Epidermal melanocyte (primary cell): ENCODE data around the gene PLEKHH1.
"Not testable (repeated sequence)": the region's sequence is repeated elsewhere in the genome, so short reads cannot be mapped to it uniquely, and the experiment has no call there.

ENCODE experiments used
- DNase-seq: peaks from one replicate; pipeline ENCODE4 v3.0.0; 2011; ENCODE audit warnings: low spot score; ENCODE audit not compliant: insufficient read length

PLEKHH1 gene

GRCh38 chr14:67529947-67530935, 2.8 kb upstream of the PLEKHH1 start:
- DNase-seq = no peak

- no peak for DNase-seq
These were observed 488 bp upstream of the PLEKHH1 start for GRCh38 chr14:67532606-67532997.

DNA sequence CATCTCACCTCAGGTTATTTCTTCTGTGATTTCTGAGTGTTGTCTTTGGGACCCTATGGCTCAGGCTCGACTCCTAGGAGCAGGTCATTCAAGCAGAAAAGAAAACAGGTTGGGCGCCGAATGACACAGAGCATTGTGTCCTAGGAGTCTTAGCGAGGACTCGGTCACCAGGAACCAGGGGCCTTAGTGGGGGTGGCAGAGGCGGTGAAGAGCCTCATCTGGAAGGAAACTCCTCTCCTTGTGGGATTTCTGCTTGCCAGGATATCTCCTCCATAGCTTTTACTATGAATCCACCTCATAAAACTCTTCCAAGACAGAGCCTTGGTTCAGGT, 630 bp downstream of the PLEKHH1 start:
- no peak for DNase-seq

GRCh38 chr14:67536087-67536486, 3.0 kb downstream of the PLEKHH1 start:
- DNase-seq = no peak

DNA sequence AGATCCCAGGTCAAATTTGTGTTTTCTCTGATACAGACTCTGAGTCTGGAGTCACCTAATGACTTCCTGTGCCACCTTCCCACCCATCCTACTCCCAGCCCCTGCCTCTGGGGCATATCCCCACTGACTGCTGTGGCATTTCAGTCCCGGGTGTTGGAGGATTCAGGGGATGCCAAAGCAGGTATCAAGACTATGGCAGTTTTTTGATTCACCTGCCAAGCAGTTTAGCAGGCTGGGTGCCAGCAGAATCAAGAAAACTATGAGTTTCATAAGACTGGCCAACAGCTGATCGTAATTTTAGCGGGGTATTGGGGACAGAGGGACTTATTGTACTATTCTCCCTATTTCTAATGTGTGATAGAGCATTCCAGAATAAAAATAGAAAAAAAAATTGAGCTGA, 4.6 kb downstream of the PLEKHH1 start:
- no peak for DNase-seq

GRCh38 chr14:67538501-67538900, 5.4 kb downstream of the PLEKHH1 start:
- DNase-seq = no peak

DNA sequence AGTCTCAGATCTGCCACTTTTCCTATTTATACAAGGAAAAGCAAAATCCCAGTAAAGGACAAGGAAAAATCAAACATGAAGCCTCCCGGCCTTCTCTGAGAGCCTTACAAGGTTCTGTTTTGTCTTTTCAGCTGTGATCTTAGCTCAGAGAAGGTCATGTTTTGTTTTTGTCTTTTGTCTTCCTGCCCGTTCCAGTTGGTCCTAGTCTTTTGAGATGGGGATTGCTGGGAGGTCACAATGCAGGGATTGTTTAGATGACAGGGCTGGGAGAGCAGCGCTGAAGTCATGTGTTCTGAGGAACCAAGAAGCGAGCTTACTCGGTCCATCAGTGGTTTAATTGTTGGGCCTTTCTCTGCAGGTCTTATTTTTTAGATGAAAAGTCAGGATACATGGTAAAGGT, 6.0 kb downstream of the PLEKHH1 start:
- DNase-seq = peak; percentile 84

- DNase-seq = no peak
These were observed 8.6 kb downstream of the PLEKHH1 start for GRCh38 chr14:67541448-67542387.

- not testable (repeated sequence) for DNase-seq
These were observed 9.5 kb downstream of the PLEKHH1 start for GRCh38 chr14:67542620-67543019.

DNA sequence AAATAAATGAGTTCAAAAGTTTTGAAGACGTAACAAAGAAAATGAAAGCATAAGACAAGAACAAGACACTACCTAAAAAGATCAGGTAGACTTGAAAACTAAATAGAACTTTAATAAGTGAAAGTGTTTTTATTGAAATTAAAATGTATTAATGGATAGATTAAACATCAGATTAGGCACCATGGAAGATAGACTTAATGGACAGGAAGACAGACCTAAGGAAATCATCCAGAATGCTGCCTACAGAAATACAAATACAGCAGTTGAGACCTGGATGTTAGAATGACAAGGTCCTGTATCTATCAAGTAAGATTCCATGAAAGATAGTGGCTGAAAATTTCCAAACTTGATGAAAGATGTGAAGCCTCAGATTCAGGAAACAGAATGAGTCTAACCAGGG, 11.5 kb downstream of the PLEKHH1 start:
- DNase-seq = no peak

- no peak for DNase-seq
These were observed 14.2 kb downstream of the PLEKHH1 start for GRCh38 chr14:67547224-67547780.

DNA sequence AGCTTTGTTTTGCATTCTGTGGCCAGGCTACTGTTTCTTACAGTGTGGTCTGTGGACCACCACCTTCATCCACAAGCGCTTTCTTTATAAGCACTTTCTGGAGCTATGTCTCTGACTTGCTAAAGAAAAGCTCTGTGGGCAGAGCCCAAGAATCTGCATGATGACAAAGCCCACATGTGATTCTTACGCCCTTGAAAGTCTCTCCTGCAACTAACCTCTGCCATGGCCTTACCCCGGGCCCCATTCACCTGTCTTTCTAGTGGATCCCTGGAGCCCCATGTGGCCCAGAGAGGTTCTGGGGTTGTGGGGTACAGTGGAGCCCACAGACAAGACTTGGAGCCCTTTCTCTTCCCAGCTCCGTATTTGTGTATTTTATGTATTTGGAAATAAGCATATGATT, 16.6 kb downstream of the PLEKHH1 start:
- DNase-seq = no peak

DNA sequence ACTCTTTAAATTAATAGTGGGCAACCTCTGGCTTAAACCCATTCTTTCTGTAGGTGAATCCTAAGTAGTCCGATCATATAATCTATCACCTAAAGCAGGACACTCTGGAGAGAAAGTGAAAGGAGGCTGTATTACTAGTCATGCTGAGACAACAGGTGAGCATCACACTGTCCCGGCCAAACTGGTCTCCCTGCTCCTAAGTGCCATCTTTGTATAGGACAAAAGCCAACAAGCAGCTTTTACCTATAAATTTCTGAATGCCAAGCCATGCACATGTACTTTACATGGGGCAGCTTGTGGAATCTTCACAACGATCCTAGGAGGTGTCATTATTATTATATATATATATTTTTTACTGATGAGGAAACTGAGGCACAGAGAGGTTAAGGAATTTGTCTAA, 18.0 kb downstream of the PLEKHH1 start:
- no peak for DNase-seq

- DNase-seq = no peak
These were observed 18.9 kb downstream of the PLEKHH1 start for GRCh38 chr14:67551940-67552339.

- no peak for DNase-seq
These were observed 20.5 kb downstream of the PLEKHH1 start for GRCh38 chr14:67553547-67553946.

DNA sequence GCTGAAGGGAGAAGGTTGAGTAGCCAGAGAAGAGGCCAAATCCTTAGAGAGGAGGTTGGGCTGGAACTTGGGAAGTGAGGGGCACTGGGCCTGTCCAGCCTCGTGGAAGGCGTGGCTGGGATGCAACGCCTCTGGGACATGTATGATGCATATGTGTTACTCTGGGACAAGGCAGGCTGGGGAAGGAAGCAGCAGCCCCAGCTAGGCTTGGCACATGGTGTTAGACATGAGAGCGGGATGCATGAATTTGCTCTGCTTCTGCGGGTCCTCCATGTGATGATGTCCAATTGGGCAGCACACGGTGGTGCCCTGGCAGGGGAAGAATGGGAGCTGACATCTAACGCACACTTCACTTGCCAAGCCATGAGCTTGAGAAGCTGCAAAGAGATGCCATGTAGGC, 21.3 kb downstream of the PLEKHH1 start:
- DNase-seq = no peak

- DNase-seq = no peak
These were observed 22.5 kb downstream of the PLEKHH1 start for GRCh38 chr14:67555518-67556090.

GRCh38 chr14:67556671-67557070, 23.6 kb downstream of the PLEKHH1 start:
- DNase-seq = no peak

GRCh38 chr14:67557118-67557517, 24.0 kb downstream of the PLEKHH1 start:
- DNase-seq = no peak

DNA sequence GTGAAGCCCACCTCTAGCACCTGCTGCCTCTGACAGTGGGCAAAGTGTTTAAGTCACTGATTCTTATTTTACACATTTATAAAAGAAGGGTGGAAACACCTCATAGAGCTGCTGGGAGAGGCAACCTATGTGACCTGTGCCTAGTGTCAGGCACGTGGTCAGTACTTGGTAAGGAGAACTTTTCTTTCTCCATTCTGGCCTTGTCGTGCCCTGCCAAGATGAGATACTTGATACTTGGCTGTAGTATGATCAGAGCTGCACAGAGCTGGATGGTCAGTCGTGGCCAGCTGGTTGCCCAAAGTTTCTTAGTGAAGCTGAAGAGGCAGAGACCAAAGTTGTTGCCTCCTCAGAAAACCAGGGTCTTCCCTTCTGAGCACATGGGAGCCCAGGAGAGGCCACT, 24.6 kb downstream of the PLEKHH1 start:
- no peak for DNase-seq

DNA sequence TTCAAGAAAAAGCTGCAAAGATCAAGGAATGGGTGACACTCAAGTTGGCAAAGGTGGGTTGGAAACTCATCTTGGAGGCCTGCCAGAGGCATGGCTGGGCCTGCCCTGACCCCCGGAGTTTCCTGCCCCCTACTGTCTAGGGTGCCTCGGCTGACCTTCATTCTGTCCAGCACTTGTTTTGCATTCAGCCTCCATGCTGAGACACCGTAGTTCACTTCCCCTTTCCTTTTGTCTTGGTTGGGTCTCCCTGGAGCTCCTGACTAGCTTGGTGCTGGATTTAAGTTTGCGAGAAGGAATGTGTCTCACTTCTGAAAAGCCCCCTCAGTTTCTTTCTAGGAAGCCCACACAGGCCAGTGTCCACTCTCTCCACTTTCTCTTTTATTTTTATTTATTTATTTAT, 26.5 kb downstream of the PLEKHH1 start:
- DNase-seq = no peak
